NCI-H82 (cell line): Measurements from ENCODE around the gene PTPRN2.

Experiments used
- DNase-seq: peaks from one replicate; lab custom pipeline; 2025; lab: John Stamatoyannopoulos, UW

Gene PTPRN2

DNA sequence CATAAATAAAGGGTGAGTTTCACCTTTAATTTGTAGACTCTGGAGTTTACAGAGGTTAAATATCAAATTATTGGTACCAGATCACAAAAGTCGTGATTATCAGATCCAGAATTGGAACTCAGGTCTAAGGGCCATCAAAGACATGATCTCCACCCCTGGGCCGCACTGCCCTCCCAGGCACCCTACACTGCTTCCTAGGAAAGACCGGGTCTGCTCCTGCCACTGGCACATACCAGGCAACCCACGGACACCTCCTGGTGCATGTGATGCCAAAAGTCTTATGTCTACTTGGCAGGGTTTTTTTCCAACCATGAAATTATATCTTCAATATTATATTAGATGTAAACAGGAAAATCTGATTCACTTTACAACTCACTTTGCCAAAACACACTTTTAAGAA lies 452.8 kb downstream of the PTPRN2 start:
- no peak for DNase-seq

DNA sequence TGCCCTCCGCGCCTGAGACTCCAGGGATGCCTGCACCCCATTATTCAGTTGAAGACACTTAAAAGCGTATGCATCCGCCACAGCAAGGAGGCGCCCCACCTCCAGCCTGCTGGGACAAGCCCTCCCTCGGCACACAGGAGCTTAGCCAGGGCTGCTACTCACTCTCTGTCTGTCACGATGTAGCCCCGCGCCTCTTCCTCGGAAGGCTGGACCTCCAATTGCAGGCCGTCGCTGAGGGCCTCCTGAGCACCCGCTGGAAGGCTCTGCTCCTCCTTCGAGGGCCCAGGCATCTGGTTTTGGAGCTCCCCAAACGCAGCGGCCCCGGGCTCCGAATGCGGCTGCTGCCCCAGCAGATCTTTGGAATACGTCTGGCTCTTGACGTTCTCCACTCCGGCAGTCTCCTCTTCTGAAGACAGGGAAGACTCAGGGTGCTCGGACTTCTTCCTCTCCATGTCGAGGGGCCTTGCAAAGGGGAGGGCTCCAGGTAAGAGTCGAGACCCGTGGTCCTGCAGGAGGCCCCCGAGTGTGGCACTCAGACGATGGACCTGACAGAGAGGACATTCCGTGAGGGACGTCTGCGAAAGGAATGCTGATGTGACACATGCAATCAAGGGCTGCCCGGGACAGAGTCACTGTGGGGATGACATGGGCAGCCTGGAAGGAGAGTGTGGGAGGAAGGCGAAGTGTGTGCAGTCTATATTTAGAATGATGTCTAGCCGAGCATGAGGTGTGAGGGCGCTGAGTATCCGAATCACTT lies 453.9 kb downstream of the PTPRN2 start:
- no peak for DNase-seq

DNA sequence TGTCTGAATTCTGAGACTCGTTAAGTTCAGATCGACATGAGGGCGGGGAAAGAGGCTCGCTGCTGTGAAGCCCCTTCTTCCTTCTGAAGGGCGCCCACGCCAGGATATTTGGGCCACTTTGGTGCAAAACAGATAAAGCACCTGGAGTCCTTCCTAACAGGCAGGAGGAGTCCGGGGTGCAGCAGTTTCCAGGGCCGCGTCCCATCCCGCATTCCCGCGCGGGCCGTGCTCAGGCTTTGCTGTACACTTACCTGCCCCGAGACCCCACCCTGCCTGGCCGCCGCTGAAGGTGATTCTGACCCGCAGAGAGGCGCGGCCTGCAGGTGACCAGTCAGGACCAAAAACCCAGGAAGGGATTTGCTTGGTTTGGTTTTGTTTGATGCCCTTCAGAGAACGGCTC lies 454.6 kb downstream of the PTPRN2 start:
- no peak for DNase-seq

DNA sequence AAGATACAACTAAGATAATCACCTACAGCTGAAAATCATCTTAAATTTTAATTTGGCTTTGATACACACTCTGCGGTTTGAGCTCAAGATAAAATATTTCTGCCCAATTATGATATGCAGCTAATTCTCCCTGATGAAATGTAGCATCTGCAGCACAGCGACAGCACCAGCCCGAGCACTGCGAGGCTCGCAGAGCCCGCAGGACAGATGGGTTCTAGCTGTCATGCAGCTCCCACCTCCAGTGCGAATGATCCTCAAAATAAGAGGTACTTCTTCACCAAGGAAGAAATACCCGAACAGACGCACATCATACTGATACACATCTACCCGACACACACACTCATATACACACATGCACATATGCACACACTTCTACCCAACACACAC lies 457.6 kb downstream of the PTPRN2 start:
- no peak for DNase-seq

DNA sequence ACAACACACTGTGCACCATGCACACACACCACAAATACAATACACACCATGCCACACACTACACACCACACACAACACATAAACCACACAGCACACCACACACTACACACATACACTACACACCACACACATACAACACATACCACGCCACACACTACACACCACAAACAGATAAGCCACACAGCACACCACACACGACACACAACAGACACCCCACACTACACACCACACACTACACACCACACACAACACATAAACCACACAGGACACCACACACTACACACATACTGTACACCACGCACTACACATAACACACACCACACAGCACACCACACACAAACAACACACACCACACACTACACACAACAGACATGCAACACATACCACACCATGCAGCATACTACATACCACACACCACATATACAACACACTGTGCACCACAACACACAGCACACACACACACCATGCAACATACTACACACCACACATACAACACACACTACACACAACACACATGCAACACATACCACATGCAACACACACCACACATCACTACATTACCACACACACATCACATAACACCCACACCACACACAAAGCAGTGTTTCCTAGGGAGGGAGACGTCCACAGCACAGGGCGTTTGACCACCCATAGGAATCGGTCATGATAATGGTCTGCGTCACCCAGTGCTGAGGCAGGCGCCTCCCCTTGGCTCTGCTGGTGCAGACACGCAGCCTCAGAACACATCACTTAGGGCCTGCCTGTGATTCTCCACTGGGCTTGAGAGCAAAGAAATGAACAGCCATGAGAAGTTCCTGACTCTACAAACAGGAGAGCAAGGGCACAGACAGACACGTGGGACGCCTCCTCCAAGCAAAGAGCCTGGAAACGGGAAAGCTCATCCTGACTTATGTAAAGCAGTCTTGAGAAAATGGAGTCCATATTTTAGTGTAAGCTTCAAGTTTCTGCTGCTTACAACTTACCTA lies 458.3 kb downstream of the PTPRN2 start:
- no peak for DNase-seq

DNA sequence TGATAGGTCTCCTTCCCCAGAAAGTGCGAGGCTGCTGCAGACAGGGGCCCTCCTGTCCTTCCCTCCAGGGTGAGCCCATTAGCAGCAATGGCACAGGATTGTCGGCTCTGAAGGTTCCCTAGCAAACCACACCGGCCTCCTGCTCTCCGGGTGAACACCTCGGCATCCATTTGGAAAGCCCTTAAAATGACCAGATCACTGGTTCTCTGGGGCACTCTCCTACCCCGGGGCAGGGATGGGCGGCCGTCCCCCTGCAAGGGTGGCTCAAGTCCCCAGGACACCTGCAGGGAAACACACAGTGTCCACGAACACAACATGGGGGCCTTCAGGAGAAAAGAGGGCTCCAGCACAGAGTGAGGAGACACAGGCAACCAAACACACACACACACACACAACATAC lies 459.1 kb downstream of the PTPRN2 start:
- no peak for DNase-seq

DNA sequence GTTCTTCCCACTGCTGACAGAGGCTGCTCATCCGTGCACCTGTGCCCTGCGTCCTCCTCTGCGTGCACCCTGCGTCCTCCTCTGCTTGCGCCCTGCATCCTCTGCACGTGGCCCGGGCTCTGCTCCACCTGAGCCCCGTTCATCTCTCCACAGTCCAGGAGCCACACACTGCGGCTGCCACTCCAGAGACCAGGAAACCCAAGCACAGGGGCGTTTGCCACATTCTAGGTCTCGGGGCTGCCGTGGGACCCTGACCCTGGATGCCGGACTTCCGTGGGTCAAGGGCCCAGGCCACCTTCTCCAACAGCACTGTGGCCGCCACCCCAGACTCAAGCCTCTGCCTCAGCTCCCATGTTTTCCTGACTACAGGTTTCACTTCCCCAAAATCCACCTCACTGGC lies 460.4 kb downstream of the PTPRN2 start:
- no peak for DNase-seq

DNA sequence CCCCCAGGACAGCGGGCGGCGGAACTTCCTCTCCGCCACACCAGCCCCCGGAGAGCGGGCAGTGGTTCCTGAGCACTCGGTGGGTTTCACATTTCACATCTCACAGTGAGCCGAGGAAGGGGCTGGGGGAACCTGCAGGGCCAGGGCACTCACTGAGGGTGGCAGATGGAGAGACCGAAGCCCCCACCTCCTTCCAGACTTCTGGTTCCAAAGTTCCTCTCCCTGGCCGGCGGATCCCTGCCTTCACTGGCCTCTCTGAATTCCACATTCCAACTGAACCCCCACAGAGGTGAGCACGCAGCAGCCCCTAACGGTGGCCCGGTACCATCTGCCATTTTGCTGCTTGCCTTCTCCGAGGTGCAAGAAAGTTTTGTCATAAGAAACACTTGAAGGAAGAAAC lies 461.0 kb downstream of the PTPRN2 start:
- no peak for DNase-seq

DNA sequence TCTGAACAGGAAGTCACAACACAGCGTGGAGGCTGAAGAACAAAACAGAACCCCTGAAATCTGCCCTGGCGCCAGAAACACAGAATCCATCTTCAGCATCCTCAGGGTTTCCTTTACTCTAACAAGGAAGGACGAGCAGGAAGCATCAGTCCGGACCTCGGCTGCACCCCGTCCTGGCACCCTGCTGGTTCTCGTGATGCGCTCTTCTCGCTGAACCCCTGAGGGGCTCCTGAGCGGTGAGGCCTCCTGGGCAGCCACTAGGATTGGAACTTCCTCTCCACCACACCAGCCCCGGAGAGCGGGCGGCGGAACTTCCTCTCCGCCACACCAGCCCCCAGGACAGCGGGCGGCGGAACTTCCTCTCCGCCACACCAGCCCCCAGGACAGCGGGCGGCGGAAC lies 461.9 kb downstream of the PTPRN2 start:
- DNase-seq = no peak

DNA sequence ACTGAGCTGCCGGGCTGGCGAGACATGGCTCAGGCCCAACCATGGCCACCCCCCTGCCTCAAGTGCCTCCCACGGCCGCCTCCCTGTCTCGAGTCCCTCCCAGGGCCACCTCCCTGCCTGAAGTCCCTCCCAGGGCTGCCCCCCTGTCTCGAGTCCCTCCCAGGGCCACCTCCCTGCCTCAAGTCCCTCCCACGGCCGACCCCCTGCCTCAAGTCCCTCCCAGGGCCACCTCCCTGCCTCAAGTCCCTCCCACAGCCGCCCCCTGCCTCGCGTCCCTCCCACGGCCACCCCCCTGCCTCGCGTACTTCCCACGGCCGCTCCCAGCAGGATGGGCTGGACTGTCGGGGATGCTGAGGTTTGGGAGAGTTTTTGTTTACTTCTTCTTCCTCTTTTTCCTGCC lies 462.5 kb downstream of the PTPRN2 start:
- no peak for DNase-seq

DNA sequence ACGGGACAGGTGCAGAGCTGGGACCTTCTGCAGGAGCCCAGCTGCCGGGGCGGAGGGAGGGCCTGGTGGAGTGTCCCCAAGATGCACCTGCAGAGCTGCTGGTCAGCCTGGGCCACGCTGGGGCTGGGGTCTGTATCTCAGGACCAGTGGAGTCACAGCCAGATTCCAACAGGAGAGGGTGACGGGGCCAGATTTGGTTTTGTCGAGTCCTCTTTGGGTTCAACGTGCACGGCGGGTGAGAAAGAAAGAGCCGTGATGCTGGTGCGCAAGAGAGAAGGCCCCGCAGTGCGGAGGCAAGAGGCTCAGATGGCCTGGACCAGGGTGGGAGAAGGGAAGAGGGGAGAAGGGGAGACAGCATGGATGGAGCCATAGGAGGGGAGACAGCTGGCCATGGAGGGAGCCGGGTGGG lies 462.9 kb downstream of the PTPRN2 start:
- DNase-seq = no peak

DNA sequence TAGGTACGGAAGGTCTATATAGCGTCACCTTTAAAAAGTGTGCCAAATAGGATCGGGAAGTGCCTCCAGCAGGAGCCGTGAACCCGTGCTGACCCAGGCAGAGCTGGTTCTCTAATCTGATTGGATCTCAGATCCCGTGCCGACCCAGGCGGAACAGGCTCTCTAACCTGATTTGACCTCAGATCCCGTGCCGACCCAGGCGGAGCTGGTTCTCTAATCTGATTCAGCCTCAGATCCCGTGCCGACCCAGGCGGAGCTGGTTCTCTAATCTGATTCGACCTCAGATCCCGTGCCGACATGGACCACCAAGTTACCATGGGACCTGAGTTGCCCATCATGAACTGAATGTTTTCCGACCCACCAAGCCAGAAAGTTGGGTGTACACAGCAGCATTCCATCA lies 463.9 kb downstream of the PTPRN2 start:
- no peak for DNase-seq

DNA sequence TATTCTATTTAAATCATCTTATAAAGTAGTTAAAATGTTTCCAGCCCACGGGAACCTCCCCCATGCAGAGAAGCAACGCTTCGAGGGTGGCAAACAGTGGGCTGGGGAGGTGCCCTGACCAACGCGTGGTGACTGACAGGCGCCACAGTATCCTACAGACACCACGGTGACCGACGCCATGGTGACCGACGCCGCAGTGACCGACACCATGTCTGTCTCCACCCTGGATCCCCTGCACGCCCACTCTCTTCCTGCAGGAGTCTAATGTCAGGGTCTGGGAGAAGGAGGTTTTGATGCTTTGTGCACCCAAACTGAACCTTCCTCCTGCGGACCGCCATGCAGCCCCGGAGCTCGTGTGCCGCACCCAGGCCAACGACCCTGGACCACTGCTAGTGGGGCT lies 464.4 kb downstream of the PTPRN2 start:
- no peak for DNase-seq

DNA sequence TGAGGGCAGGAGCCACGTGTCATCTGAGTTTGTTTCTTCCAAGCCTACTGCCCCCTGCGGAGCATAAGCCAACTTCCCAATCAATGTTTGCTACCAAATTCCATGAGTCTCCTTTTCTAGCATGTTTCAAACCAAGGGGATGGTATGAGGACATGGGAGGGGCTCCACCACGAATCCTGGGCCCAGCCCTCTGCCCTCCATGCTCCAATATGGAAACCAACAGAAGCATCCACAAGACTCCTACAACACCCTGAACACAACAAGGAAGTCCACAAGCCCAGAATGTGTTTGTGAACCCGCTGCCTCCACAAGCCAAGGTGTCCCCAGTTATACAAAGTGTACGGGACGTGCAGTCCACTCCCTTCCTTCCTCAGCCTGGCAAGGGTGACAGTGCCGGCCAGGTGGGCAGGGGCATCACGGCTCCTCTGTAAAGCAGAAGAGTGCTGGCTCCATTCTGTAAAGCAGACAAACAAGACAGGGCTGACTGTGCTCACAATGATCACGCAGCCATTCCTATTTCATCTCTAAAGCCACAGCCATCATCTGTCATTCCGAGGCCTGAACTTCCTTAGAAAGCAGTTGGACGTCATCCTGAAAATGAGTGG lies 466.1 kb downstream of the PTPRN2 start:
- no peak for DNase-seq

DNA sequence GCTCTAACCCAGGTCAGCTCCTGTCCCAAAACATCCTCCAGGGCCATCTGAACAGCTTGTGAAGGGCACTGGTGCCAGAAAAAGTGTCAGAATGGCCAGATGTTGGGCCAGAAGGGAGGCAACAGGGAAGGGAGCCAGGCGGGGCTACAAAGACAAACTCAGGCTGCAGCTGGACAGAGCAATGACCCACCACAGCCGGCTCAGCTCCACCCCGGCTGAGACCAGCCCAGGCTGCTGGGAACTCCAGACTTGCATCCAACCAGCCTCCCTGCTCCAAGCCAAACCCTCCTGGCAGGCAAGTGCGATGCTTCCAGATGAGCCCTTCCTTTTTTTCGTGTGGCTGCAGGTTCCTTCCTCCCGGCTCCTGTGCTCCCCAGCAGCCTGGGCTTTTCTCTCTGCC lies 466.9 kb downstream of the PTPRN2 start:
- DNase-seq = no peak

DNA sequence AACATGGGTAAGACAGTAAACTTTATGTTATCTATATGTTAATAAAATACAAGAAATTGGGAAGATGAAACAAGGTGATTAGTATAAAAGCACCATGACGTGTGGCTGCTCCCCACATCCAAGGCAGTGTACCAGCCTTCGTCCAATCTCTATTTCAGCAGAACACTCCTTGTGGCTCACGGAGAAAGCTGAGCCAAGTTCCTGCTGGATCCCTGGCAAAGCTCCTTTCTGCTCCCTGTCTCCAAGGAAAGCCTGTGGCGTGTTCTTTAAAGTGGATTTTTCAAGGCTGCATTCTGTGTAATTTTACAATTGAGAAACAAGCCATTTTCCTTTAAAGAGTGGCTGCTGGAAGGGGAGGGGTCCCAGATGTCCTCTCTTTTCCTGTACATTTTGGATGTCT lies 467.3 kb downstream of the PTPRN2 start:
- no peak for DNase-seq

DNA sequence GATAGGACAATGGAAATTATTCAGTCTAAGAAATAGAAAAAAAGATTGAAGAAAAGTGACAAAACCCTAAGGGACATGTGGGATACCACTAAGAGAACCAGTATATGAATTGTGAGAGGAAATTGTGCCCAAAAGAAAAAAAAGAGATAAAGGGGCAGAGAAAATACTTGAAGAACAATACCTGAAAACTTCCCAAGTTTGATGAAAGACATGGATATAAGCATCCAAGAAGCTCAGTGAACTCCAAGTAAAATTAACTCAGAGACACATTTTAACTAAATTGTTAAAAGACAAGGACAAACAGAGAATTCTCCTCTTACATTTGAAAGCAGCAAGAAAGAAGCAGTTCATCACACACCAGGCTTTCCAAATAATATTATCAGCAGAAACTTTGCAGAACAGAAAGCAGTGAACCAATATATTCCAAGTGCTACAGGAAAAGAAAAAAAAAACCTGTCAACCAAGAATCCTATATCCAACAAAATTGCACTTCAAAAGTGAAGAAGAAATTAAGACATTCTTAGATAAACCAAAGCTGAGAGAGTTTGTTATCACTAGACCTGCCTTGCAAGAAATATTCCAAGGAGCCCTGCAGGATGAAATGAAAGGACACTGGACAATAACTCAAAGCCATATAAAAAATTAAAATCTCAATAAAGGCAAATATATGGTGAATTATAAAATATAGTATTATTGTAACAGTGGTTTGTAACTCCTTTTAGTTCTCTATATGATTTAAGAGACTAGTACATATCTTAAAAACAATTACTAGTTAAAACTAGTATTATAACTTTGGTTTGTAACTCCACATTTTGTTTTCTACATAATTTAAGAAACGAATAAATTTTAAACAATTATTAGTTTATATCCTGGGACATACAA lies 470.0 kb downstream of the PTPRN2 start:
- no peak for DNase-seq

DNA sequence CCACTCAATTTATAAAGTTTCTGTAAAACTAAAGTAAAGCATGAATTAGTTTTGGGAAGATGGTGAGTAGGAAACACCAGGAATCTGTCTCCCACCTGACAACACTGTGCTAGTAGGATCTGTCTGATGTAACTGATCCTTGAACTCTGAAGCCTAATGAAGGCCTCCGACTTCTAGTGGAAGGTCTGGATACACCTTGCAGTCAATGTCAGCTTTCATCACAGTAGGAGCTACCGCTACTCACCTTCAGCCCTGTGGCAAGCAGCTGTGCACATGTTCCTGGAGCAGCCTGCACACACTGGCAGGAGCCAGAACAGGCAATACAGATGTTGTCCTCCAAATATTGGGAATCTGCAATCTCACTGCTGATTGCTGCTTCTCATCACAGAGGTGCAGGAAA lies 471.4 kb downstream of the PTPRN2 start:
- DNase-seq = no peak

DNA sequence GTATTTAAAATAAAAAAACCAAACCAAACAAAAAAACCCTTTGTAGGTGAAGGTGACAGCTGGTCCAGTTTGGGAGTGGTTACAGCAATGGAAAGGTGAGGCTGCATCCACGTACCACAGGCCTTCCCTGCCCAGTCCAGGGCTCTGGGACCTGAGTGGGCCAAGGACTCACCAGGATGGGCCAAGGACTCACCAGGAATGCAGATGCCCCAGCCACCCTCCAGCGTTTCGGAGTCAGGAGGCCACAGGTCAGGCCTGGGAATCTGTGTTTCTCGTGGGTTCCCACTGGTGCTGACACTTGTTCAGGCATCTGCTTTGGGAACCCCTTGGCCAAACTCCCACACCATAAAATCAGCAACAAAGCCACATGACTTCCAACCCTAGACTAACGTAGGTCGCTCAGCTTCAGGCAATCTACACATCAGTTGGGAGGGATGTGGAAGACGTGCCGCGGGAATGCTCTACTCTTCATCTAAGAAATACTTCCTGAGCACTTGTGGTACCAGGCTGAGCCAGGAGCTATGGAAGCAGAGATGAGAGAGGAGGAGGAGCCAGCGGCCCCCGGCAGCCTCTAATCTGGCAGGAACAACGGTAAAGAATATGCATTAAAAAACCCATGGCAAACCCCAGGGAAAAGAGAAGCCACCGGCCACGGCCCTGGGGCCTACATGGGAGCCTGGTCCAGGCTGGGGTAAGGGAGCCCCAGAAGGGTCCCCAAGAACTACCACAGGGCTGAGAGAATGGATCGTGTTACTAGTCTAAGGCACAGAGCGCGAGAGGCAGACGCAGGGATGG lies 473.4 kb downstream of the PTPRN2 start:
- no peak for DNase-seq

DNA sequence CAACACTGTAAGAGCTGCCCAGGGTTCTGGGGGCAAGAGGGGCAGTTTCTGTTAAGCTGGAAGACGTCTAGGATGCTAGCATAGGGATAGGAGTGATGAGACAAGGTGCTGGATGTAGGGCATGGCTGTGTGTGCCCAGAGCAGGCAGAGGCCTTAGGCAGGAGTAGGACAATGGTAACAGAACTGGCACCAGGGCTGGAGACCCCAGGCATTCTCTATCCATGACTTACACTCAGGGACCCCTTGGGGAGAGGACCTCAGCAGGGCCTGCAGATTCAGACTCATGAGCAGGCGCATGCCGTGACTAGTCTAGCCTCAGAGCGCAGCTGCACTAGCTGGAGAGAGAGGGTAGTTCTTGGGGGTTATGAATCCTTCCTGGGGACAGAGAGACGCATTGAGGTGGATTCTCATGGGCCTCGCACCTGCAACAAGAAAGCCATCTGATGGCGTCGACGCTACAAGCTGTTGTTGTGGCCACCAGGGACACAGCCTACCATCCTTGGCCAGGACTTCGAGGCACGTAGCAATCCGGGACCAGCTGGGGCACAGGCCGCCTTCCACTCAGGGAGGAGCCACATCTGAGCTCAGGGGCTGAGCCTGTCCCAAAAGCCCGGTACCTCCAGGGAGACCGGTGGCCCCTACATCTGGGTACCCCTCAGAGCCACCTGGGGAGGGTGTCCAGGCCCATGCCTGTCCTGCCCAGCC lies 474.1 kb downstream of the PTPRN2 start:
- no peak for DNase-seq
